ENCODE measurements around the gene FMNL2. TPM values are rescaled to one million over a fixed set of nuclear protein-coding genes. Genes with fewer than 3 reads are reported as not detected.

The FMNL2 gene
- total and polyA plus RNA-seq, 10 donors: 8.8 to 59.3 (median 33.5) TPM

DNA sequence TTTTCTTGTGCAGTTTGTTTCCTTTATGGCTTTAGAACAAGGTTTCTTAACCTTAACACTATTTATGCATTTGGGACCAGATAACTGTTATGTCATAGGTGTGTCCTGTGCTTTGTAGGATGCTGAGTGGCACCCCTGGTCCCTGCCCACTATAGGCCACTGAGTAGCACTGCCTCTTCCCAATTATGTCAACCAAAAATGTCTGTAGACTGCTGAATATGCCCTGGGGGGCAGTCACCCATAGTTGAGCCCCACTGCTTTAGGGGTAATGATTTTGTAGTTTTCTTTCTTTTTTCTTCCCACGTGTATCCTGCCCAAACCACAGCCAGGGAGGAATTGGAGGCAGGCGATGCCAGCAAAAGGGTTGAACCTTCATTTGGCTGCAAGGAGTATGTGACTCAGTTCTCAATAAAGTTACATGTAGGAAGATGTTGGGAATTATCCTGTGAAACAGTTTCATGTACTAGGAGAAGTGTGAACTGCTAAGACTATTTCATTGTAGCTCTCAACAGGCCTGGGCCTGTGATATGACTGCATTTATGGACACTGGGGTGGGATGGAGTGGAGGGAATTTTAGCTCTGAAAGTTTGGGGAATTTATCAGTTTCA lies 65.7 kb downstream of the FMNL2 start:
- 57 to 73% (median 67%) methylated on average over 2 of the region's 2 CpGs for WGBS, 5 donors
- no peaks in the 10 kb centered on the region for H3K27me3 ChIP-seq (replicated peaks in 1 of 7)
- H3K9me3 ChIP-seq: no peaks in the 10 kb centered on the region
- intact Hi-C loops (cut with DNase I; ENCODE audit: low total_unique reads): no loop called here
- DNase-seq: no peak
- no peak for TF ChIP-seq POLR2A (IDR thresholded peaks at IDR 0.05)
- TF ChIP-seq POLR2AphosphoS5 (IDR thresholded peaks at IDR 0.05): no peak
- peaks cover 0 to 39% (median 19%) of the 10 kb centered on the region in 6 donors for H3K4me1 ChIP-seq
- H3K36me3 ChIP-seq: no peaks in the 10 kb centered on the region
- no peak overlapping the region for H3K27ac ChIP-seq
- no peak overlapping the region for H3K4me3 ChIP-seq

DNA sequence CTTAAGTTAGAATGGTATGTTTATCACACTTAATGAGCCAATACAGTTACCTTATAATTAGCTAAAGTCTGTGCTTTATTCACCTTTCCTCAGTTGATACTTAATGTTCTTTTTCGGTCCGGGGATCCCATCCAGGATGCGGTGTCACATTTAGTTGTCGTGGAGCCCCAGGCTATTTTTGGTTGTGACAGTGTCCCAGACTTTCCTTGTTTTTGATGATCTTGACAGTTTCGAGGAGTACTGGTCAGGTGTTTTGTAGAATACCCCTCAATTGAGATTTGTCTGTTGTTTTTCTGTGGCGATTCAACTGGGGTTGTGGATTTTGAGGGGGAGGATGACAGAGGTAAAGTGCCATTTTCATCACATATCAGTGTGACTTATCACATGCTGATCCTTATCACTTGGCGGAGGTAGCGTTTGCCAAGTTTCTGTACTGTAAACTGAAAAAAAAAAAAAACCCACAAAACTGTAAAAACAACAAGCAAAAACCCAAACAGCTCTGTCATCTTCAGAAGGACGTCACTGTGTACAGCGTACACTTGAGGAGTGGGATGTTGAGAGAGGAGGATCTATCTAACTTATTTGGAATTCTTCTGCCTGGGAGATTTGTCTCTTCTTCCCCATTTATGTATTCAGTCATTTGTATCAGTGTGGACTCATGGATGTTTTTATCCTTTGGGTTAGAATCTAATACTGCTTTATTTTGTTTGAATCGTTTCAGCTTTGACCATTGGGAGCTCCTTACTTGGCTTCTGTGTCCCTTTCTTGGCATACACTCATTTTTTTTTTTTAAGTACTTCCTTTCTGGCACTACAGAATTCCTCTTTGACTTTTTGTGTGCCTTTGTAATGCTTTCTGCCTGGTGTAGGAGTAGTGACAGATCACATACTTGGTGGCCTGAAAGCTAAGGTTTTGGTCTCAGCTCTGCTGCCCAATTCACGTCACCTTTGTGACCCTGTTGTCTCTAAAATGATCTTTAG lies 68.1 kb downstream of the FMNL2 start:
- no peaks in the 10 kb centered on the region for H3K9me3 ChIP-seq
- no peak for DNase-seq
- WGBS, 5 donors: 52 to 61% (median 57%) methylated on average over 12 of the region's 12 CpGs
- H3K36me3 ChIP-seq: no peaks in the 10 kb centered on the region
- TF ChIP-seq POLR2A (IDR thresholded peaks at IDR 0.05): no peak
- TF ChIP-seq, protein P1, sequence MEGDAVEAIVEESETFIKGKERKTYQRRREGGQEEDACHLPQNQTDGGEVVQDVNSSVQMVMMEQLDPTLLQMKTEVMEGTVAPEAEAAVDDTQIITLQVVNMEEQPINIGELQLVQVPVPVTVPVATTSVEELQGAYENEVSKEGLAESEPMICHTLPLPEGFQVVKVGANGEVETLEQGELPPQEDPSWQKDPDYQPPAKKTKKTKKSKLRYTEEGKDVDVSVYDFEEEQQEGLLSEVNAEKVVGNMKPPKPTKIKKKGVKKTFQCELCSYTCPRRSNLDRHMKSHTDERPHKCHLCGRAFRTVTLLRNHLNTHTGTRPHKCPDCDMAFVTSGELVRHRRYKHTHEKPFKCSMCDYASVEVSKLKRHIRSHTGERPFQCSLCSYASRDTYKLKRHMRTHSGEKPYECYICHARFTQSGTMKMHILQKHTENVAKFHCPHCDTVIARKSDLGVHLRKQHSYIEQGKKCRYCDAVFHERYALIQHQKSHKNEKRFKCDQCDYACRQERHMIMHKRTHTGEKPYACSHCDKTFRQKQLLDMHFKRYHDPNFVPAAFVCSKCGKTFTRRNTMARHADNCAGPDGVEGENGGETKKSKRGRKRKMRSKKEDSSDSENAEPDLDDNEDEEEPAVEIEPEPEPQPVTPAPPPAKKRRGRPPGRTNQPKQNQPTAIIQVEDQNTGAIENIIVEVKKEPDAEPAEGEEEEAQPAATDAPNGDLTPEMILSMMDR (IDR thresholded peaks at IDR 0.05 in 8 of 11, conservative IDR thresholded peaks at IDR 0.05 in 3 of 11): no peak
- TF ChIP-seq POLR2AphosphoS5 (IDR thresholded peaks at IDR 0.05): no peak
- peaks cover 0 to 57% (median 34%) of the 10 kb centered on the region in 6 donors for H3K4me1 ChIP-seq
- no peak overlapping the region for H3K4me3 ChIP-seq
- no peaks in the 10 kb centered on the region for H3K27me3 ChIP-seq (replicated peaks in 1 of 7)
- intact Hi-C loops (cut with DNase I; ENCODE audit: low total_unique reads): no loop called here
- H3K27ac ChIP-seq: peak overlapping the region in 4 of 8 donors; percentile 5 to 42 (median 32)

DNA sequence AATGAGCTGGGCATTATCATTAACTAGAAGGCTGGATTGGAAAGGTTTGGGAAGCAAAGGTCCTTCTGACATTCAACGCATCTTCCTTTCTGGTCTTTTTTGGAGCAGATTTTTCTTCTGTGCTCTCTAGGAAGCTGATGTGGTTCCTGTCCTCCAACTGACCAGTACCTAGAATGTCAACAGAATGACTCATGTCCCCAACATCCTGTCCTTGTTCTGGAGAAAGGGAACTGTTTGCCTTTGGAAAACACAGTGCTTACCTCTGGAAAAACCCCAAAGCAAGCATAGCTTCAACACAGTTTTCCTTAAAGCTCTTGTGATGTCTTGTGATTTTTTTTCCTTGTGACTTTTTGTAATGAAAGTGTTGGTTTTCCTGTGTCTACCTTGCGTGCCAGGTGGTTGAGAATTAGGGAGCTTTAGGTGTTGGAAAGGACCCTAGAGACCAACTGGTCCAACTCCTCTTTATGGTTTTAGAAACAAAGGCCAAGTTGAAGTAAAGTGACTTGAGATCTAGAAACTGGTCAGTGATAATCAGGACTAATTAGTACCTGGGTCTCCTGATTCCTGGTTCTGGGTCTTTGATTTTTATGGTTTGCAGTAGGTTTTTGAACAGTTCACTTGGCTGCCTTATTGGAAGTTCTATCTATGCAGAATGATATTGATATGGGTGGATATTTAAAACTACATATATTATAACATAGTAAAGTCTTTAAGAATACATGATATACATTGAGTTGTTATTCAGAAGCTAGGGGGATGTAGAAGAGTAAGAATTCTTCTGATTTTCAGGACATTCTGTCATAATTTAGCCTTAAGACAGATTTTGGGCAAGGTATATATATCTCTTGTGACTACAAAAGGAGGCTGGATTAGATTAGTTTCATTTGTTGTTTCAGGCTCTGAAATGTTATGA lies 70.5 kb downstream of the FMNL2 start:
- DNase-seq: no peak
- H3K36me3 ChIP-seq: no peaks in the 10 kb centered on the region
- no peaks in the 10 kb centered on the region for H3K27me3 ChIP-seq (replicated peaks in 1 of 7)
- intact Hi-C loops (cut with DNase I; ENCODE audit: low total_unique reads): no loop called here
- H3K27ac ChIP-seq: peak overlapping the region in 5 of 8 donors; percentile 12 to 69 (median 30)
- no peak overlapping the region for H3K4me3 ChIP-seq
- peaks cover 0 to 61% (median 35%) of the 10 kb centered on the region in 6 donors for H3K4me1 ChIP-seq
- H3K9me3 ChIP-seq: no peaks in the 10 kb centered on the region
- 77 to 88% (median 80%) methylated on average over 2 of the region's 2 CpGs for WGBS, 5 donors
- TF ChIP-seq POLR2AphosphoS5 (IDR thresholded peaks at IDR 0.05) (peak in 1 of 3 donors; percentile 48), POLR2A (IDR thresholded peaks at IDR 0.05) (no peak)

DNA sequence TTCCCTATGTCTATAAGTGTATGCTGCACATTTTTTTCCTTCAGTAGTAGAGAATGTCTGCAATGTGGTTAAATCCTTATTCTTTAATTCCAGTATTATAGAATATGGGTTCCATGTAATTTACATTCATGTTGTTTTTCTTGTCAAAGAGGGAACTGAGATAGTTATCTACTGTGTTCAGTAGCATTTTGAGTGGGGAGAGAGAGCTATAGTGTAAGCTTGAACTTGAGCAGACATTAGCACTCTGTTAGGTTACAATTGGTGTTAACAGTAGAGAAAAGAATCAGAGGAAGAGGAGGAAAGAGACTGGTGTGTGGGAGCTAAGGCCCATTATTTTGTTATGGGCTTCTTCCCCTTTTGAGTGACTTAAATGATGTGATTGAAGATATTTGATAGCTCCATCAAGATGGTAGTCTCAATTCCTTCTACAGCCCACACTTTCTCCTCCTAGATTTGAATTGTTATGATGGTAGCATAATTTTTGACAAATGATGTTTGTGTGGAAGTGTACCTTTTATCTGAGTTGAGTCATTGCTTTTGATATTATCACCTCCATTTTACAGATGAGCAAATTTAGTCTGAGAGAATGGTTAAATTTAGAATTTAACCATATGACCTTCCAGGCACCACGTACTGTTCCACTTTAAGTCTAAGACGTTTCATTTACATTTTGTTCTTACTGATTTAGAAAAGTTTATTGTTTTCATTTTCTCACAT lies 71.3 kb downstream of the FMNL2 start:
- no peaks in the 10 kb centered on the region for H3K27me3 ChIP-seq (replicated peaks in 1 of 7)
- H3K36me3 ChIP-seq: no peaks in the 10 kb centered on the region
- peak overlapping the region in 6 of 8 donors; percentile 0 to 69 (median 60) for H3K27ac ChIP-seq
- no peak for TF ChIP-seq POLR2A (IDR thresholded peaks at IDR 0.05)
- TF ChIP-seq, protein P1 (IDR thresholded peaks at IDR 0.05 in 8 of 11, conservative IDR thresholded peaks at IDR 0.05 in 3 of 11): no peak
- TF ChIP-seq POLR2AphosphoS5 (IDR thresholded peaks at IDR 0.05): no peak
- intact Hi-C loops (cut with DNase I; ENCODE audit: low total_unique reads): no loop called here
- peaks cover 0 to 69% (median 43%) of the 10 kb centered on the region in 6 donors for H3K4me1 ChIP-seq
- WGBS, 5 donors: 41 to 59% (median 51%) methylated on average over 2 of the region's 2 CpGs
- no peaks in the 10 kb centered on the region for H3K9me3 ChIP-seq
- no peak for DNase-seq
- H3K4me3 ChIP-seq: peak overlapping the region in 1 of 8 donors; percentile 16

Data from spleen (tissue), 11 donors.